ENCODE results near the gene LHFPL6. TPM values are rescaled to one million over a fixed set of nuclear protein-coding genes. Genes with fewer than 3 reads are reported as not detected.

LHFPL6 gene
- total RNA-seq, 4 donors from 2014 or later = 3.7 to 40.4 (median 8.0) TPM

GRCh38 chr13:39512687-39513086 is 90.3 kb downstream of the LHFPL6 start:
- Histone ChIP-seq H3K4me3 (no peak overlapping the region), H3K36me3 (no peaks in the 10 kb centered on the region), H3K9me3 (no peaks in the 10 kb centered on the region), H3K4me1 (peaks cover 0 to 11% (median 0%) of the 10 kb centered on the region in 3 donors), H3K27me3 (no peaks in the 10 kb centered on the region), H3K27ac (no peak overlapping the region)
- WGBS, 2 donors = 79 to 81% methylated on average over 6 of the region's 6 CpGs
- TF ChIP-seq, protein P1, sequence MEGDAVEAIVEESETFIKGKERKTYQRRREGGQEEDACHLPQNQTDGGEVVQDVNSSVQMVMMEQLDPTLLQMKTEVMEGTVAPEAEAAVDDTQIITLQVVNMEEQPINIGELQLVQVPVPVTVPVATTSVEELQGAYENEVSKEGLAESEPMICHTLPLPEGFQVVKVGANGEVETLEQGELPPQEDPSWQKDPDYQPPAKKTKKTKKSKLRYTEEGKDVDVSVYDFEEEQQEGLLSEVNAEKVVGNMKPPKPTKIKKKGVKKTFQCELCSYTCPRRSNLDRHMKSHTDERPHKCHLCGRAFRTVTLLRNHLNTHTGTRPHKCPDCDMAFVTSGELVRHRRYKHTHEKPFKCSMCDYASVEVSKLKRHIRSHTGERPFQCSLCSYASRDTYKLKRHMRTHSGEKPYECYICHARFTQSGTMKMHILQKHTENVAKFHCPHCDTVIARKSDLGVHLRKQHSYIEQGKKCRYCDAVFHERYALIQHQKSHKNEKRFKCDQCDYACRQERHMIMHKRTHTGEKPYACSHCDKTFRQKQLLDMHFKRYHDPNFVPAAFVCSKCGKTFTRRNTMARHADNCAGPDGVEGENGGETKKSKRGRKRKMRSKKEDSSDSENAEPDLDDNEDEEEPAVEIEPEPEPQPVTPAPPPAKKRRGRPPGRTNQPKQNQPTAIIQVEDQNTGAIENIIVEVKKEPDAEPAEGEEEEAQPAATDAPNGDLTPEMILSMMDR (IDR thresholded peaks at IDR 0.05) = no peak
- TF ChIP-seq POLR2A (IDR thresholded peaks at IDR 0.05) = no peak
- no peak for DNase-seq
- intact Hi-C loops (cut with DNase I) = no loop called here

- WGBS, 2 donors = 38 to 67% methylated on average over 1 of the region's 1 CpG
- no peak for DNase-seq
Observed at GRCh38 chr13:39510316-39510695, 92.7 kb downstream of the LHFPL6 start.

GRCh38 chr13:39509616-39510315 is 93.2 kb downstream of the LHFPL6 start:
- TF ChIP-seq, protein P1 (IDR thresholded peaks at IDR 0.05) = no peak
- TF ChIP-seq POLR2A (IDR thresholded peaks at IDR 0.05) = no peak
- Histone ChIP-seq H3K27me3 (no peaks in the 10 kb centered on the region), H3K4me3 (no peak overlapping the region), H3K27ac (no peak overlapping the region), H3K36me3 (no peaks in the 10 kb centered on the region), H3K9me3 (no peaks in the 10 kb centered on the region), H3K4me1 (peaks cover 0 to 19% (median 0%) of the 10 kb centered on the region in 3 donors)
- intact Hi-C loops (cut with DNase I) = no loop called here
- 39 to 63% methylated on average over 5 of the region's 5 CpGs for WGBS, 2 donors
- no peak for DNase-seq

More at GRCh38 chr13:39510316-39510695, 92.7 kb downstream of the LHFPL6 start:
- Histone ChIP-seq H3K27me3 (no peaks in the 10 kb centered on the region), H3K4me3 (no peak overlapping the region), H3K9me3 (no peaks in the 10 kb centered on the region), H3K27ac (no peak overlapping the region), H3K4me1 (peaks cover 0 to 19% (median 0%) of the 10 kb centered on the region in 3 donors), H3K36me3 (no peaks in the 10 kb centered on the region)
- TF ChIP-seq, protein P1 (IDR thresholded peaks at IDR 0.05) = no peak
- TF ChIP-seq POLR2A (IDR thresholded peaks at IDR 0.05) = no peak
- intact Hi-C loops (cut with DNase I) = no loop called here

DNA sequence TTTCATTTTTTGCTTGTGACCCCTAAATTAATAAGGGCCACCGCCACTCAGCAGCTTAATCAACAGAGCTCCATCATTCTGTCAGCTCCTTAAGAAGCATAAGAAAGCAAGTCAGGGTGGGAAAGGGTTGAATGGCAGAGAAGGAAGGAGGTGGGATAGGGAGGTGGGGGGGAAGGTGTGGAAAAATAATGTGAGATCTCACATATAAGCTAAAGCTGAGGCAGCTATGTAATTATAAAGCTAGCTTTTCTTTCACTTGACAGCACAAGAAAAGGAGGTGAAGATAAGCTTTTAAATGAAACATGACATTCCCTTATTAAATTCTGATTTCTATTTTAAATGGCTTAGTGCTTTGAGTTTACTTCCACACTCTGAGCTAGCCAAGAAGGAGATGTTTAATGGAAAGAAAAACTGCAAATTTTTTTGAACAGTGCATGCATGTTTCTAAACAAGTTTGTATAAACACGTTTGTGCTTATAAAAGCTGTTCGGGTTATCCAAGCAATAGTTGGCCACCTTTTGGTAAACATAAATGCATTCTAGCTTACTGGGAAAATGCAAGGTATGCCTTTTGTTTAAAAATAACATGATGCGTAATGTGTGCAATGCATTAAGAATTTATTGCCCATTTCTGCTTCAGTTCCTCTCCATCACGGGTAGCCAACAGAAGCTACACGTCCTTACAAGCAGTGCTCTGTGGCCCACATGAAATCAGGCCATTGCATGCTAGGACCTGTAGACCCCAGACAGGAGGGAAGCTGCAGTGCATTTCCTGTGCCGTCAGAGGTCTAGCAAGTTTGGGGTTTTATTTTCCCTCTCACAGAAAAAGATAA is 96.2 kb downstream of the LHFPL6 start:
- DNase-seq = no peak
- no peak overlapping the region for H3K27ac ChIP-seq
- no peak for TF ChIP-seq POLR2A (IDR thresholded peaks at IDR 0.05)
- TF ChIP-seq, protein P1 (IDR thresholded peaks at IDR 0.05) = no peak
- no peak overlapping the region for H3K4me3 ChIP-seq
- intact Hi-C loops (cut with DNase I) = no loop called here
- no peaks in the 10 kb centered on the region for H3K9me3 ChIP-seq
- peaks cover 0 to 22% (median 0%) of the 10 kb centered on the region in 3 donors for H3K4me1 ChIP-seq
- whole genome bisulfite sequencing, 2 donors = 38 to 43% methylated on average over 7 of the region's 7 CpGs
- no peaks in the 10 kb centered on the region for H3K36me3 ChIP-seq
- H3K27me3 ChIP-seq = no peaks in the 10 kb centered on the region

DNA sequence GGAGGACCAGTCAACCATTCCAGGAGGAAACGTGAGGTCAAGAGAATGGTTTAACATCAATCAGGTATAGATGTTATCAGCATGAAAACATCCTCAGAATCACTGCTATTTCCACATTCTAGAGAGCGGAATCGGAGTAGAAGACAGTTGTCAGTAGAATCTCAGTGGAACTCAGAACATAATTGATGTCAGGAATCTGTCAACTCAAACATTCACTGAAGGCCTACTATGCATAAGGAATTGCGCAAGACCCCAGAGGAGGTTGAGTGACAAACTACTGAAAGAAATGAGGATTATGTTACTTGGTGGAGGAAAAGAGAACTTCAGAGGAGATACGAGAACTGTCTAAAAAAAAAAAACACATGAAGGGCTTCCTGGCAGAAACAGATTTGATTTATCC is 97.8 kb downstream of the LHFPL6 start:
- H3K9me3 ChIP-seq = no peaks in the 10 kb centered on the region
- H3K27ac ChIP-seq = no peak overlapping the region
- H3K4me3 ChIP-seq = no peak overlapping the region
- intact Hi-C loops (cut with DNase I) = no loop called here
- TF ChIP-seq POLR2A (IDR thresholded peaks at IDR 0.05) = no peak
- TF ChIP-seq, protein P1 (IDR thresholded peaks at IDR 0.05) = no peak
- DNase-seq = no peak
- no peaks in the 10 kb centered on the region for H3K27me3 ChIP-seq
- H3K4me1 ChIP-seq = peaks cover 0 to 25% (median 0%) of the 10 kb centered on the region in 3 donors
- H3K36me3 ChIP-seq = no peaks in the 10 kb centered on the region
- 87 to 92% methylated on average over 5 of the region's 5 CpGs for WGBS, 2 donors

All from esophagus squamous epithelium (tissue), 5 donors.